Mesodermal cell (in vitro differentiated cells): ENCODE data around the gene RPL15.
"Not testable (repeated sequence)": the region's sequence is repeated elsewhere in the genome, so short reads cannot be mapped to it uniquely, and the experiment has no call there.

Experiments used
- H3K27ac ChIP-seq: 2 replicates; pipeline ENCODE4 v1.7.0; 2013; ENCODE audit warnings: mild to moderate bottlenecking, low read depth, low read length, moderate library complexity; ENCODE audit not compliant: severe bottlenecking
- H3K36me3 ChIP-seq: 2 replicates; pipeline ENCODE4 v1.7.1; 2013; ENCODE audit warnings: mild to moderate bottlenecking, low read length, moderate library complexity; ENCODE audit not compliant: control insufficient read depth, insufficient read depth
- H3K4me1 ChIP-seq: one replicate; pipeline ENCODE4 v1.7.1; 2013; ENCODE audit warnings: mild to moderate bottlenecking, low read length; ENCODE audit not compliant: insufficient read depth, control insufficient read depth, poor library complexity, severe bottlenecking
- H3K4me3 ChIP-seq: 2 replicates; pipeline ENCODE4 v1.7.0; 2013; ENCODE audit warnings: low read length, control low read depth, mild to moderate bottlenecking; ENCODE audit not compliant: insufficient read depth, poor library complexity, severe bottlenecking; ENCODE audit errors: extremely low read depth
- H3K9me3 ChIP-seq: 2 replicates; pipeline ENCODE4 v1.7.1; 2013; ENCODE audit warnings: mild to moderate bottlenecking, low read length, moderate library complexity; ENCODE audit not compliant: control insufficient read depth
- WGBS, 2 experiments: methylation state at CpG; one replicate each; pipeline ENCODE4 v1.1.5; 2013; ENCODE audit warnings: missing lambda C conversion rate in 2 of 2; ENCODE audit not compliant: insufficient coverage in 2 of 2; 5-methylcytosine and 5-hydroxymethylcytosine counted together

Gene RPL15

GRCh38 chr3:23876923-23877322 lies 40.0 kb upstream of the RPL15 start:
- H3K9me3 ChIP-seq: no peaks in the 10 kb centered on the region
- no CpG with 5 or more reads among the region's 2 CpGs for WGBS, 2 experiments

GRCh38 chr3:23877329-23877980 lies 39.5 kb upstream of the RPL15 start:
- Histone ChIP-seq H3K9me3 (no peaks in the 10 kb centered on the region), H3K4me1 (peaks cover 22% of the 10 kb centered on the region), H3K4me3 (no peak overlapping the region), H3K36me3 (peaks cover 27% of the 10 kb centered on the region), H3K27ac (no peak overlapping the region)
- WGBS, 2 experiments: 92 to 100% methylated on average over 2 of the region's 5 CpGs

More at GRCh38 chr3:23876923-23877322, 40.0 kb upstream of the RPL15 start:
- H3K36me3 ChIP-seq: peaks cover 27% of the 10 kb centered on the region
- peaks cover 22% of the 10 kb centered on the region for H3K4me1 ChIP-seq
- H3K27ac ChIP-seq: no peak overlapping the region
- no peak overlapping the region for H3K4me3 ChIP-seq

- H3K9me3 ChIP-seq: no peaks in the 10 kb centered on the region
- WGBS, 2 experiments: 93 to 100% methylated on average over 2 to 6 of the region's 8 CpGs
- H3K27ac ChIP-seq: no peak overlapping the region
- peaks cover 27% of the 10 kb centered on the region for H3K36me3 ChIP-seq
- no peak overlapping the region for H3K4me3 ChIP-seq
- peaks cover 19% of the 10 kb centered on the region for H3K4me1 ChIP-seq
These were observed 37.4 kb upstream of the RPL15 start for GRCh38 chr3:23879485-23879884.

GRCh38 chr3:23880703-23881339 lies 36.1 kb upstream of the RPL15 start:
- no peaks in the 10 kb centered on the region for H3K9me3 ChIP-seq
- 67% methylated on average over 1 of the region's 4 CpGs; no CpG with 5 or more reads in 1 of the 2 experiments for WGBS, 2 experiments
- no peak overlapping the region for H3K4me3 ChIP-seq
- no peak overlapping the region for H3K27ac ChIP-seq
- peaks cover 27% of the 10 kb centered on the region for H3K36me3 ChIP-seq
- peaks cover 8% of the 10 kb centered on the region for H3K4me1 ChIP-seq

GRCh38 chr3:23881993-23882392 lies 34.9 kb upstream of the RPL15 start:
- H3K9me3 ChIP-seq, H3K4me3 ChIP-seq, H3K27ac ChIP-seq, H3K4me1 ChIP-seq: not testable (repeated sequence)
- WGBS, 2 experiments: 94 to 100% methylated on average over 4 of the region's 4 CpGs
- peaks cover 24% of the 10 kb centered on the region for H3K36me3 ChIP-seq

- no peaks in the 10 kb centered on the region for H3K9me3 ChIP-seq
These were observed 34.4 kb upstream of the RPL15 start for GRCh38 chr3:23882487-23882918.

GRCh38 chr3:23884481-23884880 lies 32.5 kb upstream of the RPL15 start:
- WGBS, 2 experiments: 91% methylated on average over 1 of the region's 2 CpGs; no CpG with 5 or more reads in 1 of the 2 experiments
- H3K9me3 ChIP-seq: no peaks in the 10 kb centered on the region
- H3K4me1 ChIP-seq: peaks cover 5% of the 10 kb centered on the region
- H3K27ac ChIP-seq: no peak overlapping the region
- H3K4me3 ChIP-seq: no peak overlapping the region
- H3K36me3 ChIP-seq: peaks cover 17% of the 10 kb centered on the region

More at GRCh38 chr3:23882487-23882918, 34.4 kb upstream of the RPL15 start:
- Histone ChIP-seq H3K36me3 (peaks cover 21% of the 10 kb centered on the region), H3K4me3 (no peak overlapping the region), H3K4me1 (peaks cover 5% of the 10 kb centered on the region), H3K27ac (no peak overlapping the region)
- 94 to 98% methylated on average over 16 to 27 of the region's 28 CpGs for WGBS, 2 experiments

- no peak overlapping the region for H3K27ac ChIP-seq
- H3K9me3 ChIP-seq: no peaks in the 10 kb centered on the region
- 95% methylated on average over 3 of the region's 6 CpGs; no CpG with 5 or more reads in 1 of the 2 experiments for WGBS, 2 experiments
- peaks cover 22% of the 10 kb centered on the region for H3K36me3 ChIP-seq
- H3K4me3 ChIP-seq: no peak overlapping the region
- H3K4me1 ChIP-seq: peaks cover 5% of the 10 kb centered on the region
These were observed 31.7 kb upstream of the RPL15 start for GRCh38 chr3:23885210-23885609.

GRCh38 chr3:23886311-23886710 lies 30.6 kb upstream of the RPL15 start:
- no peak overlapping the region for H3K27ac ChIP-seq
- peaks cover 29% of the 10 kb centered on the region for H3K36me3 ChIP-seq
- H3K9me3 ChIP-seq: no peaks in the 10 kb centered on the region
- H3K4me3 ChIP-seq: no peak overlapping the region
- WGBS, 2 experiments: 97 to 100% methylated on average over 3 of the region's 3 CpGs
- H3K4me1 ChIP-seq: peaks cover 3% of the 10 kb centered on the region

GRCh38 chr3:23888617-23889228 lies 28.2 kb upstream of the RPL15 start:
- WGBS, 2 experiments: 100% methylated on average over 1 of the region's 3 CpGs; no CpG with 5 or more reads in 1 of the 2 experiments
- peaks cover 47% of the 10 kb centered on the region for H3K36me3 ChIP-seq
- H3K4me1 ChIP-seq: no peaks in the 10 kb centered on the region
- H3K9me3 ChIP-seq: no peaks in the 10 kb centered on the region
- H3K4me3 ChIP-seq: no peak overlapping the region
- no peak overlapping the region for H3K27ac ChIP-seq
